Panc1 (cell line): ENCODE data around the gene MPPED2. TPM values are rescaled to one million over a fixed set of nuclear protein-coding genes. Genes with fewer than 3 reads are reported as not detected.

ENCODE experiments used
- ATAC-seq: fragments of 200-7000 bp; cut with Tn5 transposase; 2 replicates; pipeline ENCODE4 v1.9.1; 2020; ENCODE audit warnings: mild to moderate bottlenecking, moderate library complexity
- BruUV-seq: library from RNA; stranded (reverse); fragments of 400-500 nt; replicated peaks from 2 replicates; lab custom pipeline; 2021; lab: Mats Ljungman, UMichigan
- CTCF ChIA-PET: fragments of 300-600 bp; sonication (Branson Sonifier 250); formaldehyde crosslinking; loops from one replicate; lab custom pipeline; 2022; ENCODE audit warnings: antibody characterized with exemption; lab: Charles Lee
- POLR2A ChIA-PET: fragments of 300-600 bp; sonication (Branson Sonifier 250); formaldehyde crosslinking; loops from one replicate; lab custom pipeline; 2022; ENCODE audit warnings: antibody characterized with exemption; lab: Charles Lee
- DNase-seq: peaks from one replicate; pipeline ENCODE4 v3.0.0-alpha.2; 2010; ENCODE audit warnings: low read depth, low spot score
- H3K27ac ChIP-seq: 2 replicates; pipeline ENCODE4 v1.5.1; 2011; ENCODE audit warnings: mild to moderate bottlenecking, low read length, inconsistent platforms
- H3K27me3 ChIP-seq: fragments of 200-500 bp; sonication (Bioruptor generic); 2 replicates; pipeline ENCODE4 v1.6.0; 2014; ENCODE audit warnings: low read length, inconsistent platforms; ENCODE audit not compliant: control insufficient read depth, insufficient read depth
- H3K36me3 ChIP-seq: fragments of 200-500 bp; sonication (Bioruptor generic); 2 replicates; pipeline ENCODE4 v1.5.1; 2014; ENCODE audit warnings: inconsistent platforms, mild to moderate bottlenecking, low read length, moderate library complexity; ENCODE audit not compliant: control insufficient read depth, insufficient read depth
- H3K4me1 ChIP-seq: 2 replicates; pipeline ENCODE4 v1.5.1; 2011; ENCODE audit warnings: inconsistent platforms, mild to moderate bottlenecking, low read length, moderate library complexity; ENCODE audit not compliant: control insufficient read depth, insufficient read depth
- H3K4me3 ChIP-seq, 2 experiments: 2 replicates each; pipeline ENCODE4 v1.5.1; 2011 to 2012; ENCODE audit warnings: low read depth in 2 of 2, low read length in 2 of 2, mild to moderate bottlenecking in 2 of 2, inconsistent platforms in 1 of 2, moderate library complexity in 1 of 2
- H3K9me3 ChIP-seq: fragments of 200-500 bp; sonication (Bioruptor generic); 2 replicates; pipeline ENCODE4 v1.5.1; 2014; ENCODE audit warnings: low read depth, mild to moderate bottlenecking, inconsistent platforms, low read length, moderate library complexity; ENCODE audit not compliant: control insufficient read depth, insufficient read depth
- CTCF ChIP-seq: fragments of 450-650 bp; IDR thresholded peaks from 2 replicates; pipeline ENCODE4 v1.5.1; 2017; ENCODE audit warnings: mild to moderate bottlenecking
- POLR2AphosphoS5 ChIP-seq: IDR thresholded peaks from 2 replicates; pipeline ENCODE4 v1.6.1; 2012; ENCODE audit warnings: mild to moderate bottlenecking, low read depth, low read length, moderate library complexity
- REST ChIP-seq, 2 experiments: IDR thresholded peaks; 2 replicates each; pipeline ENCODE4 v1.6.1; 2011 to 2012; ENCODE audit warnings: low read depth in 2 of 2, control low read depth in 1 of 2, low read length in 1 of 2, mild to moderate bottlenecking in 1 of 2, moderate library complexity in 1 of 2; ENCODE audit not compliant: insufficient read depth in 1 of 2
- SIN3A ChIP-seq: IDR thresholded peaks from 2 replicates; pipeline ENCODE4 v1.6.1; 2012; ENCODE audit warnings: low read depth, mild to moderate bottlenecking, low read length, moderate library complexity, borderline replicate concordance; ENCODE audit not compliant: insufficient read depth
- TCF7L2 ChIP-seq: IDR thresholded peaks from 2 replicates; pipeline ENCODE4 v1.6.1; 2011; ENCODE audit warnings: mild to moderate bottlenecking, low read depth, low read length, inconsistent platforms
- in situ Hi-C: cut with HindIII; loops from 2 replicates; pipeline ENCODE4 v1.10.0; 2016; ENCODE audit warnings: low sequenced_read_pairs, low pct_unique_long_range_greater_than_20kb
- intact Hi-C: fragments of 100-400 bp; cut with micrococcal nuclease; formaldehyde crosslinking; loops from one replicate; pipeline ENCODE4 v1.10.0; 2022; ENCODE audit not compliant: unreplicated experiment
- total RNA-seq: library from RNA; stranded (reverse); gene quantifications from one replicate; pipeline ENCODE4 v1.2.1, GENCODE V29; 2021; ENCODE audit not compliant: unreplicated experiment

MPPED2 gene
- total RNA-seq, 1 experiment from 2014 or later, result not detected

- ATAC-seq (no peak), DNase-seq (no peak)
- POLR2A ChIA-PET, result no interaction called here
- no TSS peak for BruUV-seq
- H3K4me3 ChIP-seq, result no peak overlapping the region
- intact Hi-C loops, result no loop called here
- CTCF ChIA-PET, result no interaction called here
- H3K27ac ChIP-seq, result no peak overlapping the region
- TF ChIP-seq CTCF, result no peak
- TF ChIP-seq REST (IDR thresholded peaks at IDR 0.05; ENCODE audit: insufficient read depth in 1 of 2, low read depth in 2 of 2, low read length in 1 of 2), result no peak
- TF ChIP-seq SIN3A, result no peak
- TF ChIP-seq TCF7L2, result no peak
- no peak for TF ChIP-seq POLR2AphosphoS5
- no peaks in the 10 kb centered on the region for H3K36me3 ChIP-seq
- H3K27me3 ChIP-seq, result no peaks in the 10 kb centered on the region
- H3K9me3 ChIP-seq, result no peaks in the 10 kb centered on the region
- H3K4me1 ChIP-seq, result no peaks in the 10 kb centered on the region
- in situ Hi-C loops, result no loop called here
Measured at GRCh38 chr11:30483056-30483455, 103.1 kb downstream of the MPPED2 start.

GRCh38 chr11:30481796-30482195 lies 104.4 kb downstream of the MPPED2 start:
- no peak overlapping the region for H3K27ac ChIP-seq
- TF ChIP-seq SIN3A (no peak), TCF7L2 (no peak), CTCF (no peak), REST (IDR thresholded peaks at IDR 0.05; ENCODE audit: insufficient read depth in 1 of 2, low read depth in 2 of 2, low read length in 1 of 2) (no peak), POLR2AphosphoS5 (no peak)
- ChIA-PET POLR2A (no interaction called here), CTCF (no interaction called here)
- BruUV-seq, result no TSS peak
- no peak for ATAC-seq
- DNase-seq, result no peak
- in situ Hi-C loops, result no loop called here
- no peak overlapping the region for H3K4me3 ChIP-seq
- no peaks in the 10 kb centered on the region for H3K27me3 ChIP-seq
- H3K4me1 ChIP-seq, result no peaks in the 10 kb centered on the region
- no peaks in the 10 kb centered on the region for H3K36me3 ChIP-seq
- intact Hi-C loops, result no loop called here
- H3K9me3 ChIP-seq, result no peaks in the 10 kb centered on the region
